Osteoblast (primary cell): ENCODE data around the gene AKAP11. TPM values are rescaled to one million over a fixed set of nuclear protein-coding genes. Genes with fewer than 3 reads are reported as not detected.

Experiments
- DNase-seq: peaks from one replicate; pipeline ENCODE4 v3.0.0; 2011; ENCODE audit warnings: low spot score, mixed read lengths; ENCODE audit not compliant: insufficient read length; ENCODE audit errors: missing footprints
- H2AFZ ChIP-seq: 2 replicates; pipeline ENCODE4 v1.6.0; 2011; ENCODE audit warnings: mild to moderate bottlenecking, low read length
- H3K27ac ChIP-seq: 2 replicates; pipeline ENCODE4 v1.5.1; 2011; ENCODE audit warnings: mild to moderate bottlenecking, low read depth, low read length, moderate library complexity
- H3K27me3 ChIP-seq: 2 replicates; pipeline ENCODE4 v1.6.0; 2012; ENCODE audit warnings: mild to moderate bottlenecking, control low read depth, inconsistent platforms, low read length, moderate library complexity; ENCODE audit not compliant: insufficient read depth
- H3K36me3 ChIP-seq: 2 replicates; pipeline ENCODE4 v1.5.1; 2011; ENCODE audit warnings: mild to moderate bottlenecking, low read length, control low read depth, moderate library complexity; ENCODE audit not compliant: insufficient read depth
- H3K4me1 ChIP-seq: 2 replicates; pipeline ENCODE4 v1.5.1; 2011; ENCODE audit warnings: mild to moderate bottlenecking, low read length, control low read depth, moderate library complexity; ENCODE audit not compliant: insufficient read depth
- H3K4me2 ChIP-seq: 2 replicates; pipeline ENCODE4 v1.6.0; 2011; ENCODE audit warnings: mild to moderate bottlenecking, low read length; ENCODE audit not compliant: insufficient read depth
- H3K4me3 ChIP-seq: fragments of 200-600 bp; sonication (generic); 3 replicates; pipeline ENCODE4 v1.5.1; 2012; ENCODE audit warnings: mild to moderate bottlenecking, low read length, inconsistent platforms; ENCODE audit not compliant: insufficient read depth
- H3K79me2 ChIP-seq: 2 replicates; pipeline ENCODE4 v1.6.0; 2012; ENCODE audit warnings: mild to moderate bottlenecking, low read length, control low read depth, inconsistent platforms; ENCODE audit not compliant: insufficient read depth
- H3K9me3 ChIP-seq: 2 replicates; pipeline ENCODE4 v1.5.1; 2011; ENCODE audit warnings: low read depth, low read length, control low read depth
- H4K20me1 ChIP-seq: 2 replicates; pipeline ENCODE4 v1.6.0; 2012; ENCODE audit warnings: mild to moderate bottlenecking, low read length, control low read depth; ENCODE audit not compliant: insufficient read depth
- total RNA-seq: library from RNA; depleted of rRNA; stranded (reverse); fragments of >200 nt; gene quantifications from 2 replicates; pipeline ENCODE4 v1.2.3, GENCODE V29; 2012
- TF ChIP-seq, protein P1 (sequence below): IDR thresholded peaks from 2 replicates; pipeline ENCODE4 v1.5.1; 2011; ENCODE audit warnings: mild to moderate bottlenecking, low read depth, low read length, moderate library complexity; ENCODE audit errors: extremely low read depth

The AKAP11 gene
- total RNA-seq, 1 donor, result 29.3 TPM

GRCh38 chr13:42255886-42256285 lies 16.1 kb upstream of the AKAP11 start:
- peak overlapping the region; percentile 7 for H2AFZ ChIP-seq

DNA sequence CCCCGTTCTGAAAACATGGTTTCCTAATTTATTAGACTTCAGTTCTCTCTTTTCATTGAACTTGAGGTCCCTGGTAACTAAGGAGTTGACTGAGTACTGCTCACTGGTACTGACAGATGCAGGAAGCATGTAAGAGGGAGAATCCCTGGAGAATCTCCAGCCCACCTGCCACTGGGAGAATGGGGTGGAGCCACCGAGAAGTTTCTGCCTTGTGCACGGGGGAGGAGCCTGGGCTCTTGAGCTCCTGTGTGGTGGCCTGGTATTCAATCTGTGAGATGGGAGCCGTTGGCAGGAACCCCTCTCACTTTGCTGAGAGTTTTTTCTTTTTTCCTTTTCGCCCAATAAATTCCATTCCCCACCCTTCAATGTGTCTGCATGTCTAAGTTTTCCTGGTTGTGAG lies 13.2 kb upstream of the AKAP11 start:
- Histone ChIP-seq H3K9me3 (no peaks in the 10 kb centered on the region), H4K20me1 (no peaks in the 10 kb centered on the region)
- TF ChIP-seq, protein P1, sequence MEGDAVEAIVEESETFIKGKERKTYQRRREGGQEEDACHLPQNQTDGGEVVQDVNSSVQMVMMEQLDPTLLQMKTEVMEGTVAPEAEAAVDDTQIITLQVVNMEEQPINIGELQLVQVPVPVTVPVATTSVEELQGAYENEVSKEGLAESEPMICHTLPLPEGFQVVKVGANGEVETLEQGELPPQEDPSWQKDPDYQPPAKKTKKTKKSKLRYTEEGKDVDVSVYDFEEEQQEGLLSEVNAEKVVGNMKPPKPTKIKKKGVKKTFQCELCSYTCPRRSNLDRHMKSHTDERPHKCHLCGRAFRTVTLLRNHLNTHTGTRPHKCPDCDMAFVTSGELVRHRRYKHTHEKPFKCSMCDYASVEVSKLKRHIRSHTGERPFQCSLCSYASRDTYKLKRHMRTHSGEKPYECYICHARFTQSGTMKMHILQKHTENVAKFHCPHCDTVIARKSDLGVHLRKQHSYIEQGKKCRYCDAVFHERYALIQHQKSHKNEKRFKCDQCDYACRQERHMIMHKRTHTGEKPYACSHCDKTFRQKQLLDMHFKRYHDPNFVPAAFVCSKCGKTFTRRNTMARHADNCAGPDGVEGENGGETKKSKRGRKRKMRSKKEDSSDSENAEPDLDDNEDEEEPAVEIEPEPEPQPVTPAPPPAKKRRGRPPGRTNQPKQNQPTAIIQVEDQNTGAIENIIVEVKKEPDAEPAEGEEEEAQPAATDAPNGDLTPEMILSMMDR, result no peak

More at GRCh38 chr13:42255886-42256285, 16.1 kb upstream of the AKAP11 start:
- Histone ChIP-seq H4K20me1 (no peaks in the 10 kb centered on the region), H3K36me3 (no peaks in the 10 kb centered on the region), H3K4me2 (no peak overlapping the region), H3K27ac (no peak overlapping the region), H3K79me2 (no peaks in the 10 kb centered on the region), H3K9me3 (no peaks in the 10 kb centered on the region), H3K4me1 (no peaks in the 10 kb centered on the region), H3K27me3 (no peaks in the 10 kb centered on the region), H3K4me3 (no peak overlapping the region)
- no peak for DNase-seq
- TF ChIP-seq, protein P1, result no peak

GRCh38 chr13:42259515-42259914 lies 12.4 kb upstream of the AKAP11 start:
- Histone ChIP-seq H3K79me2 (no peaks in the 10 kb centered on the region), H3K4me3 (no peak overlapping the region), H3K4me1 (no peaks in the 10 kb centered on the region), H3K27ac (no peak overlapping the region), H3K27me3 (no peaks in the 10 kb centered on the region), H3K4me2 (no peak overlapping the region), H3K36me3 (no peaks in the 10 kb centered on the region), H2AFZ (no peak overlapping the region), H3K9me3 (no peaks in the 10 kb centered on the region), H4K20me1 (no peaks in the 10 kb centered on the region)
- TF ChIP-seq, protein P1, result no peak
- no peak for DNase-seq

More for the DNA sequence above, 13.2 kb upstream of the AKAP11 start:
- Histone ChIP-seq H3K27me3 (no peaks in the 10 kb centered on the region), H3K27ac (no peak overlapping the region), H3K79me2 (no peaks in the 10 kb centered on the region), H2AFZ (no peak overlapping the region), H3K36me3 (no peaks in the 10 kb centered on the region), H3K4me3 (no peak overlapping the region), H3K4me2 (no peak overlapping the region), H3K4me1 (no peaks in the 10 kb centered on the region)
- no peak for DNase-seq

GRCh38 chr13:42260903-42261654 lies 10.9 kb upstream of the AKAP11 start:
- Histone ChIP-seq H3K9me3 (no peaks in the 10 kb centered on the region), H3K4me2 (no peak overlapping the region), H2AFZ (no peak overlapping the region), H3K4me3 (no peak overlapping the region), H3K4me1 (peaks cover 3% of the 10 kb centered on the region), H3K79me2 (no peaks in the 10 kb centered on the region), H3K27ac (no peak overlapping the region), H3K27me3 (no peaks in the 10 kb centered on the region), H4K20me1 (no peaks in the 10 kb centered on the region), H3K36me3 (no peaks in the 10 kb centered on the region)
- DNase-seq, result no peak
- TF ChIP-seq, protein P1, result no peak
